Tibial nerve (tissue), 4 donors: ENCODE measurements around the gene CA11.

Experiments used
- CTCF ChIP-seq, 5 experiments: fragments of 200-600 bp in 3 of 5; fragments of 450-650 bp in 2 of 5; sonication (generic) in 3 of 5; IDR thresholded peaks; one replicate each; pipeline ENCODE4 v1.5.1; 2016 to 2019; ENCODE audit warnings: antibody characterized with exemption in 5 of 5, mild to moderate bottlenecking in 3 of 5, moderate library complexity in 2 of 5
- EP300 ChIP-seq, 2 donors: sonication (generic); formaldehyde crosslinking; IDR thresholded peaks; one replicate each; pipeline ENCODE4 v1.6.1; 2017; ENCODE audit warnings: antibody characterized with exemption in 2 of 2, mild to moderate bottlenecking in 1 of 2
- POLR2A ChIP-seq, 2 donors: fragments of 450-650 bp; IDR thresholded peaks; one replicate each; pipeline ENCODE4 v1.6.1; 2017; ENCODE audit warnings: antibody characterized with exemption in 2 of 2, mild to moderate bottlenecking in 2 of 2, moderate library complexity in 2 of 2

GRCh38 chr19:48663667-48664066 lies 17.7 kb upstream of the CA11 start:
- TF ChIP-seq CTCF (IDR thresholded peaks at IDR 0.05) = no peak
- TF ChIP-seq POLR2A (IDR thresholded peaks at IDR 0.05) = no peak
- no peak for TF ChIP-seq EP300 (IDR thresholded peaks at IDR 0.05)
